Large intestine (tissue), 3 donors: ENCODE results near the gene ZBTB24. TPM values are rescaled to one million over a fixed set of nuclear protein-coding genes. Genes with fewer than 3 reads are reported as not detected.

Source experiments
- DNase-seq, 2 donors: peaks; one replicate each; pipeline versions ENCODE4 v3.0.0 to v3.0.0-alpha.2; 2013
- H3K27ac ChIP-seq: one replicate; pipeline ENCODE4 v1.5.1; 2013; ENCODE audit warnings: low read length
- H3K27me3 ChIP-seq: 2 replicates; pipeline ENCODE4 v1.6.1; 2013; ENCODE audit warnings: low read length; ENCODE audit not compliant: control insufficient read depth, insufficient read depth
- H3K36me3 ChIP-seq: 2 replicates; pipeline ENCODE4 v1.6.1; 2013; ENCODE audit warnings: low read length; ENCODE audit not compliant: control insufficient read depth, insufficient read depth
- H3K4me1 ChIP-seq: one replicate; pipeline ENCODE4 v1.6.1; 2013; ENCODE audit warnings: low read length; ENCODE audit not compliant: control insufficient read depth, insufficient read depth
- H3K4me3 ChIP-seq: one replicate; pipeline ENCODE4 v1.5.1; 2013; ENCODE audit warnings: low read length
- H3K9me3 ChIP-seq: one replicate; pipeline ENCODE4 v1.6.1; 2013; ENCODE audit warnings: mild to moderate bottlenecking, low read depth, low read length, moderate library complexity; ENCODE audit not compliant: control insufficient read depth
- WGBS: methylation state at CpG from one replicate; pipeline ENCODE4 v1.1.5; 2013; ENCODE audit warnings: low lambda C conversion rate; ENCODE audit not compliant: insufficient coverage; 5-methylcytosine and 5-hydroxymethylcytosine counted together
- polyA plus RNA-seq: library from polyadenylated mRNA; unstranded; fragments of 120-200 nt; gene quantifications from one replicate; pipeline ENCODE4 v1.2.1, GENCODE V29; 2013

The ZBTB24 gene
- polyA plus RNA-seq, 1 donor: 10.7 TPM

DNA sequence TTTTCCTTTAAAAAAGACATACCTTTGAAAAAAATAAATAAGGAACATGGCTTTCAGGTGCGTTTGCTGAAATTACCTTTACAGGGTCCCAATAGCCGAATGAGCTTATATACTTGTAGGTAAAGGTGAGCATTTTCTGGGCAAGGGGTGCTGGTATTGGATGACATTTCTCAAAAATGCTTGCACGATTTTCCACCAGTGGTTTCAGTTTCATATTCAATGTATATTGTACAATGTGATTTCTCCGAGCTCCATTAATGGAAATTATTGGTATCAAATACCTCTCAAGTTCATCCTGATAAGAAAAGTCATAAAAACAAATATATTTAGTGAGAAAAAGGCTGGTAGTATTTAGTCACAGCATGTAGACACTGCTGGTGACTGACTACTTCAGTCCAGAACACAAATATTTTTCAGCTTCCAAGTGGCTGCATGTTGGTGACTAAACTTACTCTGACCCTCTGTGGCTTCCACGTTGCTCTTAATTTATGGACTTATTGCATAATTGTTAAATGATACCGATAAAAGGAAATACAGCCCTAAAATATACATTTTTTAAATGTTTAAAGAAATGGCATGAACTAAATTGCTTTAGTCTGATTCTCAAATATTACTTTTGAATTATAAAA lies 32.9 kb upstream of the ZBTB24 start:
- Histone ChIP-seq H3K4me3 (no peak overlapping the region), H3K4me1 (no peaks in the 10 kb centered on the region), H3K9me3 (no peaks in the 10 kb centered on the region), H3K27ac (no peak overlapping the region), H3K36me3 (no peaks in the 10 kb centered on the region), H3K27me3 (no peaks in the 10 kb centered on the region)
- DNase-seq: no peak
- 100% methylated on average over 1 of the region's 6 CpGs for WGBS

- Histone ChIP-seq H3K4me3 (no peak overlapping the region), H3K4me1 (no peaks in the 10 kb centered on the region), H3K9me3 (no peaks in the 10 kb centered on the region), H3K36me3 (no peaks in the 10 kb centered on the region), H3K27me3 (no peaks in the 10 kb centered on the region), H3K27ac (no peak overlapping the region)
- no CpG with 5 or more reads among the region's 3 CpGs for WGBS
- DNase-seq: no peak
These were observed 31.9 kb upstream of the ZBTB24 start for GRCh38 chr6:109514946-109515345.

GRCh38 chr6:109513571-109514071 lies 30.6 kb upstream of the ZBTB24 start:
- no CpG with 5 or more reads among the region's 2 CpGs for WGBS
- Histone ChIP-seq H3K9me3 (no peaks in the 10 kb centered on the region), H3K27me3 (no peaks in the 10 kb centered on the region), H3K4me1 (no peaks in the 10 kb centered on the region), H3K36me3 (no peaks in the 10 kb centered on the region), H3K4me3 (no peak overlapping the region), H3K27ac (no peak overlapping the region)
- DNase-seq: no peak

GRCh38 chr6:109512271-109512817 lies 29.3 kb upstream of the ZBTB24 start:
- WGBS: 100% methylated on average over 1 of the region's 2 CpGs
- no peaks in the 10 kb centered on the region for H3K9me3 ChIP-seq
- H3K27ac ChIP-seq: no peak overlapping the region
- DNase-seq: no peak
- no peak overlapping the region for H3K4me3 ChIP-seq
- no peaks in the 10 kb centered on the region for H3K27me3 ChIP-seq
- no peaks in the 10 kb centered on the region for H3K36me3 ChIP-seq
- H3K4me1 ChIP-seq: no peaks in the 10 kb centered on the region

- no peak for DNase-seq
- 0% methylated on average over 1 of the region's 2 CpGs for WGBS
- Histone ChIP-seq H3K27me3 (no peaks in the 10 kb centered on the region), H3K9me3 (no peaks in the 10 kb centered on the region), H3K36me3 (no peaks in the 10 kb centered on the region), H3K27ac (no peak overlapping the region), H3K4me1 (no peaks in the 10 kb centered on the region), H3K4me3 (no peak overlapping the region)
These were observed 28.8 kb upstream of the ZBTB24 start for GRCh38 chr6:109511832-109512231.

- no peak overlapping the region for H3K4me3 ChIP-seq
- no peaks in the 10 kb centered on the region for H3K9me3 ChIP-seq
- no peaks in the 10 kb centered on the region for H3K27me3 ChIP-seq
- no peak for DNase-seq
- no CpG with 5 or more reads among the region's 1 CpG for WGBS
- H3K27ac ChIP-seq: no peak overlapping the region
- H3K4me1 ChIP-seq: no peaks in the 10 kb centered on the region
- H3K36me3 ChIP-seq: no peaks in the 10 kb centered on the region
These were observed 27.3 kb upstream of the ZBTB24 start for GRCh38 chr6:109510358-109510757.

GRCh38 chr6:109508166-109508860 lies 25.3 kb upstream of the ZBTB24 start:
- no CpG with 5 or more reads among the region's 4 CpGs for WGBS

GRCh38 chr6:109507490-109508072 lies 24.6 kb upstream of the ZBTB24 start:
- Histone ChIP-seq H3K27ac (no peak overlapping the region), H3K9me3 (no peaks in the 10 kb centered on the region), H3K27me3 (no peaks in the 10 kb centered on the region), H3K4me3 (no peak overlapping the region), H3K36me3 (no peaks in the 10 kb centered on the region), H3K4me1 (no peaks in the 10 kb centered on the region)
- 100% methylated on average over 1 of the region's 4 CpGs for WGBS
- no peak for DNase-seq

More at GRCh38 chr6:109508166-109508860, 25.3 kb upstream of the ZBTB24 start:
- no peak overlapping the region for H3K27ac ChIP-seq
- H3K4me3 ChIP-seq: no peak overlapping the region
- H3K4me1 ChIP-seq: no peaks in the 10 kb centered on the region
- no peaks in the 10 kb centered on the region for H3K27me3 ChIP-seq
- H3K9me3 ChIP-seq: no peaks in the 10 kb centered on the region
- no peaks in the 10 kb centered on the region for H3K36me3 ChIP-seq
- DNase-seq: no peak

DNA sequence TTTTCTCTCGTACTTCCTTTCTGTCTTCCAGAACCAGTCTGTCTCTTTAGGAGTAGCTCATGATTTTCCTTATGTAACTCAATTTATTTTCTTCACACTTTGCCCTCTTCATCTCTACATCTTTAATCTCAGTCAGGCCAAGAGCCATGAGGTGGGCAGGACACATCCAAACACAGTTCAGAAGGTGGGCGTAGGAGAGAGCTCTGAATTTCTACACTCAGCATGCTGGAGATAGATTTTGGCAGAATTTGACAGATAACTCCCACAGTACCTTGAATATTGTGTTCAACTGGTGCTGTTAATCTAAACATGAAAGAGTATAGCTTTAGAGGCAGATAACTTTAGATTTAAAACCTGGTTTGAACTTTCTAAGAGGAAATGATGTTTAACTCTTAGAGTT lies 23.8 kb upstream of the ZBTB24 start:
- no peaks in the 10 kb centered on the region for H3K9me3 ChIP-seq
- no peaks in the 10 kb centered on the region for H3K27me3 ChIP-seq
- H3K4me3 ChIP-seq: no peak overlapping the region
- no peaks in the 10 kb centered on the region for H3K4me1 ChIP-seq
- H3K27ac ChIP-seq: no peak overlapping the region
- H3K36me3 ChIP-seq: no peaks in the 10 kb centered on the region
- WGBS: 92% methylated on average over 2 of the region's 2 CpGs
- no peak for DNase-seq

GRCh38 chr6:109506314-109506713 lies 23.3 kb upstream of the ZBTB24 start:
- Histone ChIP-seq H3K4me1 (no peaks in the 10 kb centered on the region), H3K27me3 (no peaks in the 10 kb centered on the region), H3K4me3 (no peak overlapping the region), H3K36me3 (no peaks in the 10 kb centered on the region), H3K27ac (no peak overlapping the region), H3K9me3 (no peaks in the 10 kb centered on the region)
- DNase-seq: no peak
- WGBS: 100% methylated on average over 1 of the region's 2 CpGs
